HFF-Myc (cell line): ENCODE measurements around the gene ATP11A.

Experiments
- DNase-seq: peaks from one replicate; pipeline ENCODE4 v3.0.0-alpha.2; 2011; ENCODE audit warnings: low read depth; ENCODE audit errors: extremely low read depth
- H3K4me3 ChIP-seq: replicated peaks from 2 replicates; pipeline ENCODE4 v1.5.1; 2011; ENCODE audit warnings: low read depth, mild to moderate bottlenecking, control low read depth, low read length
- CTCF ChIP-seq: IDR thresholded peaks from 2 replicates; pipeline ENCODE4 v1.5.1; 2012; ENCODE audit warnings: mild to moderate bottlenecking, low read depth, low read length, control low read depth; ENCODE audit errors: missing control alignments

The ATP11A gene

GRCh38 chr13:112776354-112776753, 86.5 kb downstream of the ATP11A start:
- H3K4me3 ChIP-seq: no peak overlapping the region
- no peak for DNase-seq
- TF ChIP-seq CTCF: no peak

GRCh38 chr13:112776971-112777370, 87.1 kb downstream of the ATP11A start:
- no peak for TF ChIP-seq CTCF
- no peak overlapping the region for H3K4me3 ChIP-seq
- no peak for DNase-seq

- DNase-seq: no peak
- no peak for TF ChIP-seq CTCF
- no peak overlapping the region for H3K4me3 ChIP-seq
These were observed 88.0 kb downstream of the ATP11A start for GRCh38 chr13:112777637-112778406.

- H3K4me3 ChIP-seq: no peak overlapping the region
- DNase-seq: no peak
- no peak for TF ChIP-seq CTCF
These were observed 90.2 kb downstream of the ATP11A start for GRCh38 chr13:112779856-112780604.

- no peak for DNase-seq
- H3K4me3 ChIP-seq: no peak overlapping the region
- TF ChIP-seq CTCF: no peak
These were observed 91.4 kb downstream of the ATP11A start for GRCh38 chr13:112781287-112781686.

- no peak overlapping the region for H3K4me3 ChIP-seq
- no peak for TF ChIP-seq CTCF
- DNase-seq: no peak
These were observed 92.1 kb downstream of the ATP11A start for GRCh38 chr13:112781881-112782361.
